HG02571 (cell line): ENCODE results near the gene RNF44.
"Not testable (repeated sequence)": the region's sequence is repeated elsewhere in the genome, so short reads cannot be mapped to it uniquely, and the experiment has no call there.

Source experiments
- ATAC-seq: cut with Tn5 transposase; IDR thresholded peaks from one replicate; pipeline ENCODE4 v1.9.1; 2021; ENCODE audit warnings: mild to moderate bottlenecking, moderate library complexity; ENCODE audit not compliant: unreplicated experiment

The RNF44 gene

DNA sequence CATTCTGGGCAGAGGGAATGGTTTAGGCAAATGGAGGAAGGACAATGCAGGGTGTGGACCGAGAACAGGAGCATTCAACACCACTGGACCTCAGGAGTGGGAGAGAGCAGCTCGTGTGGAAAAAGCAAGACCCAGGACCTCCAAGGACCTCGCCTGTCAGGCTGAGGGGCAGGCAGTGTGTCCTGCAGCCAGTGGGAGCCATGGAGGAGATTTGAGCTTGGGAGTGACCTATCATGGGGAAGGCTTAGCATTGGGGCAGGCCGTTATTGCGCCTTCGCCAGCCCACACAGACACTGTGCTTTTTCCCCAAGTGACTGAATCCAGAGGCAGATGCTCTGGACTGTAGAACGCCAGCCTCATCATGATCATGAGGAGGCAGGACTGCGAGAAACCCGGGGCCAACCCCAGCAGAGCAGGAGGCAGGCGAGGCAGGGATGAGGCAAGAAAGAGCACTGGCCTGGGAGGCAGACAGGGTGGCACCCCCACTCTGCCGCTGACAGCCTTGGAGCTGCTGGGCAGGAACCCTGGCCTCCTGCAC lies 15.2 kb upstream of the RNF44 start:
- no peak for ATAC-seq

DNA sequence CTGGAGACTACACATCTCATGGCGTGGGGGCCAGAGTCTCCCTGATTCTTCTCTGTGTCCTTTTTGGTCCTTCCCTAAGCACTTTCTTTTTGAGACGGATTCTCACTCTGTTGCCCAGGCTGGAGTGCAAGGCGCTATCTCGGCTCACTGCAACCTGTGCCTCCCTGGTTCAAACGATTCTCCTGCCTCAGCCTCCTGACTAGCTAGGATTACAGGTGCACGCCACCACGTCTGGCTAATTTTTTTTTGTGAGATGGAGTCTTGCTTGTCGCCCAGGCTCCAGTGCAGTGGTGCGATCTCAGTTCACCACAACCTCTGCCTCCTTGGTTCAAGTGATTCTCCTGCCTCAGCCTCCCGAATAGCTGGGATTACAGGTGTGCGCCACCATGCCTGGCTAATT lies 13.7 kb upstream of the RNF44 start:
- not testable (repeated sequence) for ATAC-seq

DNA sequence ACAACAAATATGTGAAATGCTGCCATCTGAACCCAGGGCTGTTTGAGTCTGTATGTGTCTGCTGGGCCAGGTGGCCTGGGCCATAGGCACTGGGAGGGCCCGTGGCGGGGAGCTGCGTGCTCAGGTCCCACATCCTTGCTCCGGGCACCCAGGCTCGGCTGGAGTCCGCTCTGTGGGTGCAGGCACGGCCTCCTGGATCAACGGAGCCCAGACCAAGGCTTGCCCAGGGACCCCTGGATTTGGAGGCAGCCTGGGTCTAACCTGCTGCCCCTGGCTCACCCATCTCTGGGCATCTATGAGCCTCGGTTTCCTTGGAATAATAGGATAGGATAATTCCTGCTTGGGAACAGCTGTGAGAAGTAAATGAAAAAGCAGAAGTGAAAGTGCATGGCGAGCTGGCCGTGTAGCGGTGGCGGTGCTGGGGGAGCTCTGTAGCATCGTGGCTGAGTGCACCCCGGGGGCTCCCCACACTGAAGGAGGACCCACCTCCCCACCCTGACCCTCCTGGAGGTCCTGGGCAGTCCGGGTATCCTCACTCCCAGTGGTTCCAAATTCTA lies 13.2 kb upstream of the RNF44 start:
- no peak for ATAC-seq

DNA sequence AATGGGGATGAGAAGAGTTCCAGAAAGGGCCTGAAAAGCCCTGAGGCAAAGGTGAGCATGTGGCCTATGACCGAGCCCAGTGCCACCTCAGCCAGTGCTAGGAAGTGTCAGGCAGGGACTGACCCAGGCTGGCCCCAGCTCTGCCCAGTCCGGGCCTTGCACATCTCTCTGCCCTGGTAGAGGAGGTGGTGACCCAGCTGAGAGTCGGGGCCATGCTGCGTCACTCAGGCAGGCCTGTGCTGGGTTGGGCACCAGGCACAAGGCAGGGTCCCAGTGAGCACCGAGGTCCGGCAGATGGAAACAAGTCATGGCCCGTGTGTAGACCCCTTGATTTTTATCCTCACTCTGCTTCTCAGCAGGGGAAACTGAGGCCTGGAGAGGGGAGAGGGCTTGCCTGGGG lies 12.7 kb upstream of the RNF44 start:
- ATAC-seq = no peak

DNA sequence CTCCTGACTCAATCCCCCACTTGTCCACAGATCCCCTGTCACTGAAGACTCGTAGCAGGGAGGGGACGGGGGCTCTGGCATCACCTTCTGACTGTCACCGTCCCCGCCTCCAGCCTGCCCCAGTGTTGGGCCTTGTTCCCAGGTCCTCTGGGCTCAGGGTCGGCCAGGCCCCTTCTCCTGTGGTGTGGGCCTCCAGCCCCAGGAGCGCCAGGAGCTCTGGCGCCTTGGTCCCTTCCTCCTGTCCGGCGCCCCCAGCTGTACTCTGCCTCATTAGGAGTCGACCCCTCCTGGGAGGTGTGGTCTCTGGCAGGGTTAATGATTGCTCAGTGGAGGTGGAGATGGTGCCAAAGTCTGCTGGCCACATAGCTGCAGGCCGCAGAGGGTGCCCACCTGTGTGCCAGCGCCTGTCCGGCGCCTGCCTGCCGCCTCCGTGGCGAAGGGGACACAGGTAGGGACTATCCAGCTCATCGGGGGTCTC lies 11.8 kb upstream of the RNF44 start, which contains the start of gene CDHR2:
TSS of gene CDHR2 (plus strand) at position 376 of the 478 bp plus-strand sequence. CDS start 16,011 bp downstream, outside the sequence.
- ATAC-seq = no peak

DNA sequence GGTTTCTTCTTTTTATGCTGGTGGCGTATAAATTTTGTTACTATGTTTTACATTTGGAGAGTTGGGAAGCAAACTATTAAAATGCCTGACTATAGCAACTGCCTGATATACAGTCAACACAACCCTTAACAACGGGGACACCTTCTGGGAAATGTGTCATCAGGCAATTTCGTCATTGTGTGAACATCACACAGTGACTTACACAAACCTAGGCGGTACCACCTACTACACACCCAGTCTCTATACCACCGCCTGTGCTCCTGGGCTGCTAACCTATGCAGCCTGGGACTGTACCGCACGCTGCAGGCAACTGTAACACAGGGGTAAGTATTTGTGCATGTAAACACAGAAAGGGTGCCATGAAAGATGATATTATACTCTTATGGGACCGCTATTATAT lies 10.6 kb upstream of the RNF44 start:
- no peak for ATAC-seq

DNA sequence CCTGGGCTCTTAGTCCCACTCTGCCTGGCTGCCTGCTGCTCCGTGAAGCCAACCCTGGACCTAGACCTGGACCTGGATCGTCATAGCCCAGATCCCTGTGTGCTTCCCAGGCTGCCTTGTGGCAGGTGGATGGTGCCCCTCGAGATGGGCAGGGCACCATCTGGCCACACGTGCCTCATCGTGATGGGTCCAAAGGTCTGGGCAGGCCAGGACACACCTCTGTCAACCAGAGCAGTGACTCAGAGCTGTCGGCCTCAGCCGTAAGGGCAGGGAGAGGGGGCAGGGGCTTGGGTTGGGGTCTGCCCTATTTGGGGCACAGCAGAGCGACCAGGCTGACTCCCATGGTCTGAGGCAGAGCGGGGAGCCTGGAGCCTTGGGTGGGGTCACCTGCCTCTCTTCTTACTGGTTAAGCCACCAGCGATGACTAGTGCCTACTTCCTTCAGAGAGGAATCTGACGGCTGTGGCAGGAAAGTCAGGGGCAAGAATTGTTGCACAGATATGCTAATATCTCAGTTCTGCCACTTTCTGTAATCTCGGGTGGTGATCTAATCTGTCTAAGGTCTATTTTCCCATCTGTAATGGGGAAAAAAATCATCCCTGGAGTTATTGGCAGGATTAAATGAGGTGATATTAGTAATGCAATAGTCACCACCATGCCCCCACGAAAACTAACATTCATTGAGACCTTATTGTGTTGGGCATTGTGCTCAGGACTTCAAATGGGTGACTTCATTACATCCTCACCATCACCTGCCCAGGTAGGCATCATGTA lies 8.7 kb upstream of the RNF44 start:
- ATAC-seq = no peak

DNA sequence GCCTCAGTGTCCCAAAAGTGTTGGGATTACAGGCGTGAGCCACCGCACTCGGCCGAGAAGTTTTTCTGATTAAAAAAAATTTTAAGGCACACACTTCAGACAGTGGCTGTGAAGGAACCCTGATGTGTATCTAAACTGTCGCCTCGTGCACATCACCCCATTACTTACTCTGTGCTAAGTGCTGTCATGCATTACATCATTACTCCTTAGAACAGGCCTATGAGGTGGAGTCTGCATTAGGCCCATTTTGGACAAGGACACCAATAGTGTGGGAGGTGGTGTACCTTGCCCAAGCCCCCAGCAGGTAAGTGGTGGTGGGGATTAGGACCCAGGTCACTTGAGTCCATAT lies 8.2 kb upstream of the RNF44 start:
- ATAC-seq = no peak

DNA sequence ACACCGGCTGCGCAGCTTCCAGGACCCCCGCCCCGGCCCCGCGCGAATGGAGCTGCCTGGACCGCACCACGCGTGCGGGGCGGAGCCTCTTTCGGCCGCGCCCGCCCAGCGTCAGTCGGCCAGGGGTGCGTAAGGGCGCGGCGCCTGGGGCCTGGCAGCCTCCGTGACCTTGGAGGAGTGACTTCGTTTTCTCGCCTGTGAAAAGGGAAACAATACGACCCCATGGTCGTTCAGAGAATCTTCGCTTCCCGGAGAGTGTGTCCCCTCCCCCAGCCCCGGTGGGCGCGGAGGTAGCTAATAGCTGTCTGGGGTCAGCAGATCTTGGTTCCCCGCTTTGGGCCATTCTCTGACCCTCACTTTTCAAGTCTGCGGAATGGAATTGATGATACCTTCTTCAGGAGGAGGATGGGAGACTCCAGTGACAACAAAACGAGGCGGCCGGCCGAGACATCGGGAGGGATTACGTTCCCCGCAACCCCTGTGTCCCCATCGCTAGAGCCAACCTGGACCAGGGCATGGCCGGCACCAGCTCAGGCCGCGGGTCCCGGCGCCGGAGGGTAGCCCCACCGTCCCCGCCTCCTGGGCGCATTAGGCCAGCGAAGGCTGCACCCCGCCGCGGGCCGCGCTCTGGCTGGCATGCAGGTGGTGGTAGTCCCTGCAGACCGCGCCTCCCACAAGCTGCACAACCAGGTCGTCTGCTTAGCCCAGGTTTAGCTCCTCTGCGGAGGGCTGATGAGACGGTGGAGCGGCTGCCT lies 6.4 kb upstream of the RNF44 start:
- ATAC-seq = peak; percentile 74

DNA sequence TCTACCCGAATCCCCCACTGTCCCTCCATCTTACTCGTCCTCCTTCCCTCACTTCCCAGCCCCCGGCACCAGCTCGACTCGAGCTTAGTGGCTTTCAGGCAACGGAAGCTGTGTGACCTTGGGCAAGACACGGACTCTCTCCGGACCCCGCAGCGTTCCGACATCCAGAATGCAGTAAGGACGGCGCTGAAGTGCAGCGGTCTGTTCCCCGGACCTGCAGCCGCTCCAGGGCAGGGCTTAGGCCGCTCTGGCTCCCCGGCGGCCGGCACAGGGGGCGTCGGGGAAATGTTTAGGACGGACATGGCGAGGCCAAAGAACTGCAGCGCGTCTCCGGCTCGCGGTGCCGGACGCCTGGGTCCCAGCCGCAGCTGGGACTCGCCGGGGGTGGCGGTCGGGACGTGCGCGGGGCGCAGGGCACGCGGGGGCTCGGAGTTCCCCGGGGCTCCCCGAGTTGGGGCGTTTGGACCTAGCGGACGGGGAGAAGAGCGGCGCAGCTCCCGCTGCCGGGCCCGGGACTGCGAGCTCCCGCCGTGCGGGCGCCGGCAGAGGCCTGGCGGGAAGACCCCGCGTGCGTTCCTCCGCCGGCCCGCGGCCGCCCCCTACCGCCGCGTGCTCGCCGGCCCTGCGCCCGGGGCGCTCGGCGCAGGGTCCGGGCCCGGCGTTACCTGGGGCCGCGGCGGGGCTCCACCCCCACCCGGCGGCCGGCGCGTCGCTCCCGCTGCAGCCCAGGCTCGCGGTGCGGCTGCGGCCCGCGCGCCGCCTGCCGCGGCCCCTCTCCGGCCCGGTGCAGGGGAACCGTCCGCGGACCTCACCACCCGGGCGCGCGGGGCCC lies 5.6 kb upstream of the RNF44 start:
- peak; percentile 43 for ATAC-seq

DNA sequence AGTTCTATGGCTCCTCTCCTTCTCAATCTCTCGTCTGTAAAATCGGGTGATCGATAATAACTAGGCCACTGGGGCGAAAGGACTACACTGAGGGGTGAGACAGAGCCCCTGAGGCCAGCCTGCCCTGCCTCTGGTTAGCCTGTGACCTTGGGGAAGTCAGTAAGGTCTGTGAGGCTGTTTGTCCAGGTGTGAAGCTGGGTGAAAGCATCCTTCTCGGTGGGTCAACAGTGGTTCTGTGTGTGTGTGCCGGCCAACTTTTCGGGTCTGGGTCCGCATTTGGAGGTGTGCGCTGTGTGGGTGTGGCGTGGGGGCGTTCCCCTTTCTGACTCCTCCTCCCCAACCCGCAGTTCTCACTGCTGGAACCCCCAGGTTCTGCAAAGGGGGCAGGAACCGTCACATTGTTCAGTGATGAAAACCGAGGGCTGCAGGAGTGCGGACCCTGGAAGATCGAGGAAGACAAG lies 5.0 kb upstream of the RNF44 start:
- ATAC-seq = no peak

DNA sequence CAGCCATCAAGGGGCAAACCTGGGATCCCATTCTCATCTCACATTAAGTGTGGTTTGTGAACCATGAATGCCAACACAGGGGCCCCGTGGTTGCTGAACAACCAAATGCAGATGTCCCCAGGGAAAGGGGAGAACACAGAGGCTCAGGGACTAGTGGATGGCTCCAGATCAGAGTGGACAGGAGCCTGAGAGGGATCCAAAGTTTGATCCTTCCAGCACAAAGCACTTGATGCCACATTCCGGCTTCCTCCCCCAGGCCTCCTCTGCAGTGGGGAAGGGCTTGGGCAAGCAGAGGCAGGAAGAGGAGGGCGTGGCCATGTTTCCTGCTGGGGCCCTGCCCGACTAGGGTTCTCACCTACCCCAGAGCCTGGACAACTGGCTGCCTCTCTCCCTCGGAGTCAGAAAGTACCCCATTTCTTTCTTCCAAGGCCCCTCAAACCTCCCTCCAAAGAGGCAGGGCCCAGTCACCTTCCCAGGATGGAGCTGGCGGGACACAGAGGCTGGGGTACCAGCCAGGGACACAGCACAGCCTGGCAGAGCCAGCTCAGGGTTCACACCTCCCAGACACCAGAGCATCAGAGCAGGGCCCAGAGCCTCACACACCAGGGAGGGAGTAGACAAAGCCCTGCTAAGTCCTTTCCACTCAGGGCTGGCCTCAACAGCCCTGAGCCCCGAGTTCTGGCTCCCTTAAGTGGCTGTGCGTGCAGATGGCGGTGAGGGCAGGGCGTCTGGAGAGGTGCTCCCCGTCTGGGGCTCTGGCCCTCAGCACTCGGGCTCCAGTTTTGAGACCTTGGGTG lies 4.3 kb upstream of the RNF44 start:
- no peak for ATAC-seq

DNA sequence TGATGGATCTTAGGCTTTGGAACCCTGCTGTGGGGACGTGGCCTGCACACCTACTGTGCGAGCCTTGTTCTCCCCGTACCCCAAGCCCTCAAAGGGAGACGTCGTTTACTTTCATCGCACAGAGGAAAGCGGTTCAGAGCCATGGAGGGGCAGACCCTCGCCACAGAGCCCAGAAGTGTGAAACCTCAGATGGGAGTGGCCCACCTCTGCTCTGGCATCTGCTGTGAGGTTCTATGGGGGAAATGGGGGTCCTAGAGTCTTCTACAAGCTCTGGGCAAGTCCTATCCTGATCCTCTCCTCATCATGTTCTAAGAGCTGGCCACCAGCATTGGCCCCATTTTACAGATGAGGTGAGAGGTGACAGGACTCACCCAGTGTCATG lies 3.7 kb upstream of the RNF44 start:
- no peak for ATAC-seq

DNA sequence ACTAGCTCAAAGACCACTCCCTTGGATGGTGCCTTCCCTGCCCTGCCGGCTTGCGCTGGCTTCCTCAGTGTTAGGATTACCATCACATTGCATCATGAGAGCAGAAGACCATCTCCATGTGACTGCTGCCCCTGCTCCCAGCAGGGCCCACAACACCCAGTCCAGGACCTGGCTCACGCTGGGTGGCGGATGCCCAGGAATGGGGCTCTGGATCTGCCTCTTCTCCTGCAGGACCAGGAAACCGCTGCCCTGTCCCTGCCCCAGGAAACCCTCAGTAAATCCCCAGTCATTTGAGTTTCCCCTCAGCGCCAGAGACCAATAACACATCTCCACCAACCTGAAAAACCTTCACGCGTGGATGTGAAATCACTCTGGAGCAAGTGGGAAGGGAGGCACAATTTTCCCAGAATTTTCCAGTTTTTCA lies 3.3 kb upstream of the RNF44 start:
- ATAC-seq = no peak

DNA sequence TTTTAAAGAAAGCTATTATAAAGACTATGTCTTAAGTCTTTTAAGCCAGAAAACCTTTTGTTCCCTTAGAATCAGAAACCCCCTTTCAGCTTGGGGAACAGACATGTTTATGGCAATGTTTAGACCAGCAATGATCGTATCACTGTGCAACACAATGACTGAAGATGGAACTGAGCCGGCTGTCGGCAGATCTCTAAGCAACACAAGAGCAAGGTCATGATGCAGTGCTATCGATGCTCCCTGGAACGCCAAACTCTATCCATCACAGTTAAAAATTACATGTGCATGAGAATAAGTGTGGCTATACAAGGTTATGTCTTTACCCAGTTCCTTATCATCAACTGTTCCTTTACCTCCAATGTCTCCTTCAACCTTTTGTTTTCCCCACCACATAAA lies 1.8 kb upstream of the RNF44 start:
- no peak for ATAC-seq

DNA sequence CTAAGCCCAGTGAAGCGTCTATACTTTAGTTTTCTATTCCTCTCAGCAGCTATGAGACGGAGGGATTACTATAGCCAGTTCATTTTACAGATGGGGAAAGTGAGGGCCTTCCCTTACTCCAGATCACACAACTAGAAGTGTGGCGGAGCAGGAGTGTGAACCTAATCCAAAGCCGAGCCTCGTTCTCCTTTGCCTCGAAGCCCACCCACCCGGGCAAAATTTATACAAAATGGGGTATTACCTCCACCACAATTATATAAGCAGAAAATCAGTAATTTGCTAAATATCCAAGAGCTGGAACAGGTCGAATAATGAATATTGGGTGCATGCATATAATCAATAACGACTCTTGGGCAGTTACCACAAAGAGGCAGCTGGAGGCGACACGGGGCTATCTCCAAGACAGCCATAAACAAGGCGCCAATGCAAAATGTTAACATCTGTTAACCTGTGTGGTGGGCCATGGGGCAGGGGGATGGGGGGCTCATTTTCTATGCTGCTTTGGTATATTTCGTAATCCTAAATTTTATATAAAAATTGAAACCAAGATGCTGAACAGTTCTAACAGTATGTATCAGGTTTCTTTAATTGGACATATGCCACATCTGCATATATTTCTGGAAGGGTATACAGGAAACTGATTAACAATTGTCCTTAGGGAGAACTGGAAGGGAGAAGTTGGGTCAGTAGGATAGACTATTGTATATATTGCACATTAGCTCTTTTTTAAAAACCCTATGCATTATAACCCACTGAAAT lies 1.2 kb upstream of the RNF44 start:
- no peak for ATAC-seq

DNA sequence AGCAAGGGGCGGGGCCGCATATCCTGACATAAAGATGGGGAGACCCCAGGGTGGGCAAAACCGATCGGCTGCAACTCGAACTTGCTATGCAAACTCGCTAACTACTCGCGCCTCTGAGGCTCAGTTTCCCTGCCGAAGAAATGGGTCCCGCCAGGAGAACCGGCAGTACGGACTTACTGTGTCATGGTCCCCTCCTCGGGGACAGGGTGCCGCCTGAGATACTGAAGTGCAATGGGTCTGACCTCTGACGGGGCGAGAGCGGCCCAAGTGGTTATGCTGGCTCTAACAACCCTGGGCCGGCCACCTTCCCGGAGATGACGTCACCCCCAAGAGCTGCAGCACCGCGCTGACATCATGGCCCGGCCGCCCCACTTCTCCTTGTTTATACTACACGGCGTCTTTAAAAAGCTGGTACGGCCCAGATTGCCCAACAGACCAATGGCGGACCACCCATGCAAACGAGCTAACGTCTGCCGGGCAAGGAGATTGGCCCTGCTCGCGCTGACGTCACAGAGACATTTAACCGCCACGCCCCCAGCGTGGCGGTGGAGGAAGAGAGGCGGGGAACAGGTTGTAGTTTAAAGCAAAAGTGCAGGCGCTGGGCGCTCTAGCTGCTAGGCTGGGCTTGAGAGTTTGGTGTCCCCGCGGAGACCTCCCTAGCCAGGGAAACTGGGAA lies 490 bp upstream of the RNF44 start:
- ATAC-seq = peak; percentile 73

DNA sequence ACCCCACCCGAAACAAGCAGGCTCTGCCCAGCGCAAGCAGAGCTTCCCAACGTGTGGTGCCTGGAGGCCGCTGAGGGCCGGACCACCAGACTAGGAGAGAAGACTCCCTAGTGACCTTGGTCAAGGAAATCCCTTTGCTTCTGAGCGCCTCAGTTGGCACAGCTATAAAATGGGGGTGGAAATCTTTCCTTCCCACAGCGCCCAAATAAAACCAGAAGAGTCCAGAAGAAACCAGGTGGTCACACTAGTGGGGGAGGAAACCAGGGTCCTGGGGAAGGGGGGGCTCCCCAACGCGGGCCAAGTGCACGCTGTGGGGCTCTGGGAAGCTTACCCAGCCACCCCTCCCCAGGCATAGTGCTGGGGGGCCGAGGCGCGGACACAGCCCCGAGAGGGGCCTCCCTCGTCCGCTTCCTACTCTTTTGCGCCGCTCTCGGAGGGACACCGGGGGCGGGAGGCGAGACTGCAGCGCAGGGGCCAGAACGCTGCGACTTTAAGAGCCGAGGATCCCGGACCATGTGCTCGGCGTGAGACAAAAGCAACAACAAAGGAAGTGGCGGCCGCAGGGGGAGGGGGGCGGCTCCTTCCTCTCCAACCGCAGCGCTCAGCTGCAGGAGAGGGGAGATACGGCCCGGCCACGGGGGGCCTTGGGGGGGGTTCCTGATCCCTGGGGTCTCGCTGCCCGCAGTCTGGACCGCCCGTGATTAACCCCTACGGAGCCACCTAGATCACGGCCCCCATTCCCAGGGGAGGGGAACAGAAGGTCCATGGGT lies 885 bp downstream of the RNF44 start:
- ATAC-seq = peak; percentile 19
